Right forelimb (tissue), 1 donor: ENCODE data around the gene PTX4.

Experiments
- DNase-seq: peaks from one replicate; pipeline ENCODE4 v3.0.0-alpha.2; 2018

The PTX4 gene

GRCh38 chr16:1457489-1458245 lies 31.1 kb downstream of the PTX4 start:
- no peak for DNase-seq

- no peak for DNase-seq
These were observed 31.8 kb downstream of the PTX4 start for GRCh38 chr16:1456951-1457350.

- DNase-seq, result no peak
These were observed 33.3 kb downstream of the PTX4 start for GRCh38 chr16:1455190-1456171.

GRCh38 chr16:1454561-1454960 lies 34.2 kb downstream of the PTX4 start:
- DNase-seq, result no peak

GRCh38 chr16:1453316-1453715 lies 35.4 kb downstream of the PTX4 start:
- no peak for DNase-seq

- no peak for DNase-seq
These were observed 36.2 kb downstream of the PTX4 start for GRCh38 chr16:1452530-1452929.

GRCh38 chr16:1451702-1452392 lies 36.9 kb downstream of the PTX4 start:
- no peak for DNase-seq

GRCh38 chr16:1450841-1451240 lies 37.9 kb downstream of the PTX4 start:
- no peak for DNase-seq

- DNase-seq, result no peak
These were observed 38.5 kb downstream of the PTX4 start for GRCh38 chr16:1450218-1450617.

- DNase-seq, result no peak
These were observed 39.4 kb downstream of the PTX4 start for GRCh38 chr16:1449201-1449788.

- no peak for DNase-seq
These were observed 40.1 kb downstream of the PTX4 start for GRCh38 chr16:1448536-1449116.

GRCh38 chr16:1447965-1448364 lies 40.8 kb downstream of the PTX4 start:
- DNase-seq, result no peak

GRCh38 chr16:1446296-1447080 lies 42.3 kb downstream of the PTX4 start:
- no peak for DNase-seq

GRCh38 chr16:1445518-1446203 lies 43.1 kb downstream of the PTX4 start:
- no peak for DNase-seq

GRCh38 chr16:1444730-1445517 lies 43.8 kb downstream of the PTX4 start:
- no peak for DNase-seq

- DNase-seq, result no peak
These were observed 44.6 kb downstream of the PTX4 start, which contains the start of gene CCDC154 for GRCh38 chr16:1443980-1444729. CCDC154 (minus strand) TSS chr16:1444556; CDS start chr16:1444322, 234 bp downstream.

GRCh38 chr16:1443403-1443973 lies 45.3 kb downstream of the PTX4 start:
- no peak for DNase-seq

- no peak for DNase-seq
These were observed 46.0 kb downstream of the PTX4 start for GRCh38 chr16:1442697-1443096.

- DNase-seq, result no peak
These were observed 47.3 kb downstream of the PTX4 start for GRCh38 chr16:1441391-1441829.
